SK-N-MC (cell line): ENCODE data around the gene PFDN2.

Experiments
- EZH2 ChIP-seq: fragments of 200-600 bp; sonication (generic); IDR thresholded peaks from one replicate; pipeline ENCODE4 v1.6.1; 2017; ENCODE audit warnings: antibody characterized with exemption
- POLR2AphosphoS5 ChIP-seq: IDR thresholded peaks from 2 replicates; pipeline ENCODE4 v1.6.1; 2012; ENCODE audit warnings: mild to moderate bottlenecking, low read depth, low read length, borderline replicate concordance

DNA sequence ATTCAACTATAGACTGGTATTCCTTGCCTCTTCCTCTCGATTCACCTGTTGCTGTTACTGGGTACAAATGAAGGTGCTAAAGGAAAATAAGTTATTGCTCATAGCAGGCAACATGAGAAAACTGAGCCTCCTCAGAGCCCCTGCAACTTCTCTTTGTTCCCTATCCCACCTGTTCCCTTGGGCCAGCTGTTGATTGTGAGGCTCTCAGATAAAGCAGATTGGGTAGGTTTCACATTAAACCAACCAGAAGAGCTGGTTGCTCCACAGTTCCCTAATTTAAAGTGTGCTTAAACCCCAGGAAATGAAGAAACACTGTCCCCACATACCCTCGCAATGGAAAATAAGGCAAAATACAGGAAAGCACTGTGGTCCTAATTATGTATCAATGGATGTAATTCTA is 9.8 kb upstream of the PFDN2 start:
- TF ChIP-seq POLR2AphosphoS5 (no peak), EZH2 (no peak)
